ENCODE measurements around the gene FLVCR2.

Gene FLVCR2

DNA sequence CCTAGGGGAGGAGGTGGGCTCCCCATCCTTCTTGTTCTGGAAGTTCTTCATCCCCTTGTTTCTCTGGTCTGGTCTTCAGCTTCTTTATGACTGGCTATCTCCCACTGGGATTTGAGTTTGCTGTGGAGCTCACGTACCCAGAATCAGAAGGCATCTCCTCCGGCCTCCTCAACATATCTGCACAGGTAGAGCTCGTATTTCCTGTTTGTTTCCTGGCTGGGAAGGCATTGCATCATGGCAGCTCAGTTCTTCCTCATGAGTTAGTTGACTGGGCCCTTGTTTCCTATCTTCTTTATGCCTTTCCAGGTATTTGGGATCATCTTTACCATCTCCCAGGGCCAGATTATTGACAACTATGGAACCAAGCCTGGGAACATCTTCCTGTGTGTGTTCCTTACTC is 62.5 kb downstream of the FLVCR2 start:
- Histone ChIP-seq H3K4me1 (ENCODE audit: control insufficient read depth, insufficient read depth, low read length) (peaks cover 9% of the 10 kb centered on the region), H3K9ac (ENCODE audit: low read length) (no peak overlapping the region), H3K27me3 (replicated peaks; ENCODE audit: control insufficient read depth, insufficient read depth, low read length) (no peaks in the 10 kb centered on the region), H3K36me3 (ENCODE audit: control insufficient read depth, insufficient read depth, low read length, severe bottlenecking) (peaks cover 18% of the 10 kb centered on the region), H3K9me3 (ENCODE audit: control insufficient read depth, low read length) (no peaks in the 10 kb centered on the region), H3K4me3 (ENCODE audit: low read length) (no peak overlapping the region)
- no peak for DNase-seq (ENCODE audit: low read depth)

DNA sequence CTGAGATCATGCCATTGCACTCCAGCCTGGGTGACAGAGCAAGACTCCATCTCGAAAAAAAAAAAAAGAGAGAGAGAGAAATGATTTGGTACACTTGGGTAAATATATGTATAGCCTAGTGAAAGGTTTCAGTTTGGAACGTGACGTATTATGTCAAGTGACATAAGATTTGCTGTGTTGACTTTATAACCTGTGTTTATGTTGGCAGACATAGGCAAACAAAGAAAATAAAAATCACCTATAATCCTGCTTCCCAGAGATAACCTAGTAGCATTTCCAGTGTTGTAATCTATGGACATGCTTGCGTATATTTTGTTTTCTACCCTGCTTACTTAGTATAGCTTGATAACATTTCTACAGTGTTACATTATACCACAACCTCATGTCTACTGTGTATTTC is 65.6 kb downstream of the FLVCR2 start:
- no peak for DNase-seq (ENCODE audit: low read depth)
- no peaks in the 10 kb centered on the region for H3K9me3 ChIP-seq (ENCODE audit: control insufficient read depth, low read length)
- H3K36me3 ChIP-seq (ENCODE audit: control insufficient read depth, insufficient read depth, low read length, severe bottlenecking) = peaks cover 18% of the 10 kb centered on the region
- no peaks in the 10 kb centered on the region for H3K27me3 ChIP-seq (replicated peaks; ENCODE audit: control insufficient read depth, insufficient read depth, low read length)
- H3K4me3 ChIP-seq (ENCODE audit: low read length) = no peak overlapping the region
- no peak overlapping the region for H3K9ac ChIP-seq (ENCODE audit: low read length)
- H3K4me1 ChIP-seq (ENCODE audit: control insufficient read depth, insufficient read depth, low read length) = peaks cover 31% of the 10 kb centered on the region

DNA sequence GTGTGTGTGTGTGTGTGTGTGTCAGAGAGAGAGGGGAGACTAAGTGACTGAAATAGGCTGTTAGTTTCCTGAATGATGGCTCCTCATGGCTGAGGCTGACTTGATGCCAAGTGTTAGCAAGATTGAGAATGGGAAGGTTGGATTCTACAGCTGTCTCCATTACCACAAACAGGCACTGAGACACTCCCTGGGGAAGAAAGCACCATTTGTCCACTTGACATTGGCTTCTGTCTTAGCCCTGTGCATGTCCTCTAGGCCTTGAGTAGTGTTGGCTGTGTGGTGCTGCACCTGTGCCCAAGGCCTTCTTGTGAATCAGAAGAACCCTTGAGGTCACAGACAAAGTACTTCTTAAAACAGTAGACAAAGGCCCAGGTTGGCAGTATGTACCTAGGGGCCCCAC is 66.6 kb downstream of the FLVCR2 start:
- Histone ChIP-seq H3K27me3 (replicated peaks; ENCODE audit: control insufficient read depth, insufficient read depth, low read length) (no peaks in the 10 kb centered on the region), H3K36me3 (ENCODE audit: control insufficient read depth, insufficient read depth, low read length, severe bottlenecking) (peaks cover 24% of the 10 kb centered on the region), H3K9ac (ENCODE audit: low read length) (no peak overlapping the region), H3K4me3 (ENCODE audit: low read length) (no peak overlapping the region), H3K9me3 (ENCODE audit: control insufficient read depth, low read length) (no peaks in the 10 kb centered on the region), H3K4me1 (ENCODE audit: control insufficient read depth, insufficient read depth, low read length) (peaks cover 31% of the 10 kb centered on the region)
- DNase-seq (ENCODE audit: low read depth) = no peak

DNA sequence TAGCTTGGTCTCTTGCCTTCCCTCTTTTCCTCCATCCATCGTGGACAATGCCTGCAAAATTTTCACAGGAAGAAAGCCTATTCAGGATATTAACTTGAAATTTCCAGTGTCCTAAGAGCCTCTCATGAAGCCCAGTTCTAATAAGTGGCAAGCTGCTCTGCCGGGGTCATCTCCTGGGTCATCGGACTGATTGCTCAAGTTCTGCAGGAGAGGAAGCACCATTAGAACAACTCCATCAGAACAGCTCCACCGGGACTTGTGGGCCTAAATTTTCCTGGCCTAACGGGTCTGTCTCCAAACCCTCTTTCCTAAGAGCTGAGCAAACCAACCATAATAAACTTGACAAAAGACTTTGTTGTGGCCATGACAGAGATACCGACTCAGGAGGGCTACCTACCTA is 68.3 kb downstream of the FLVCR2 start:
- peak overlapping the region; percentile 24 for H3K4me3 ChIP-seq (ENCODE audit: low read length)
- peaks cover 28% of the 10 kb centered on the region for H3K36me3 ChIP-seq (ENCODE audit: control insufficient read depth, insufficient read depth, low read length, severe bottlenecking)
- H3K9me3 ChIP-seq (ENCODE audit: control insufficient read depth, low read length) = no peaks in the 10 kb centered on the region
- DNase-seq (ENCODE audit: low read depth) = peak; percentile 14
- H3K27me3 ChIP-seq (replicated peaks; ENCODE audit: control insufficient read depth, insufficient read depth, low read length) = no peaks in the 10 kb centered on the region
- peaks cover 31% of the 10 kb centered on the region for H3K4me1 ChIP-seq (ENCODE audit: control insufficient read depth, insufficient read depth, low read length)
- H3K9ac ChIP-seq (ENCODE audit: low read length) = no peak overlapping the region

DNA sequence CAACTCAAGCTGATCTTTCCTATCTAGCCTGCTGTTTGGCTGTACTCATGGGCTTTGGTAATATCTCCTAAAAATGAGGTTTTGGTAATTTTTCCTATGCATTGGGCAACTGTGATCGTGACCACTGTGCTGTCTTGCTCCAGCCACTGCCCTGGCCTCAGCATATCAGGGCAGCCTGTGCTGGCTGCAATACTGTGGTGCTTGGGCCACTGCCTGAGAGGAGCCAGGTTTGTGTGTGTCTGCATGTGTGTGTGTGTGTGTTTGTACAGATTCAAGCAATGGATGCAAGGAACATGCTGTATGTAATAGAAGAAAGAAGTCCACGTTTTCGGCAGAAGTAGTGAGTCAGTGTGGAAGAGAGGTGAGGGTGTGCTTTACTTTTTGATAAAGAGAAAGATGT is 69.2 kb downstream of the FLVCR2 start:
- Histone ChIP-seq H3K27me3 (replicated peaks; ENCODE audit: control insufficient read depth, insufficient read depth, low read length) (no peaks in the 10 kb centered on the region), H3K9me3 (ENCODE audit: control insufficient read depth, low read length) (no peaks in the 10 kb centered on the region), H3K36me3 (ENCODE audit: control insufficient read depth, insufficient read depth, low read length, severe bottlenecking) (peaks cover 31% of the 10 kb centered on the region), H3K4me1 (ENCODE audit: control insufficient read depth, insufficient read depth, low read length) (peaks cover 31% of the 10 kb centered on the region), H3K4me3 (ENCODE audit: low read length) (no peak overlapping the region), H3K9ac (ENCODE audit: low read length) (no peak overlapping the region)
- DNase-seq (ENCODE audit: low read depth) = peak; percentile 57

DNA sequence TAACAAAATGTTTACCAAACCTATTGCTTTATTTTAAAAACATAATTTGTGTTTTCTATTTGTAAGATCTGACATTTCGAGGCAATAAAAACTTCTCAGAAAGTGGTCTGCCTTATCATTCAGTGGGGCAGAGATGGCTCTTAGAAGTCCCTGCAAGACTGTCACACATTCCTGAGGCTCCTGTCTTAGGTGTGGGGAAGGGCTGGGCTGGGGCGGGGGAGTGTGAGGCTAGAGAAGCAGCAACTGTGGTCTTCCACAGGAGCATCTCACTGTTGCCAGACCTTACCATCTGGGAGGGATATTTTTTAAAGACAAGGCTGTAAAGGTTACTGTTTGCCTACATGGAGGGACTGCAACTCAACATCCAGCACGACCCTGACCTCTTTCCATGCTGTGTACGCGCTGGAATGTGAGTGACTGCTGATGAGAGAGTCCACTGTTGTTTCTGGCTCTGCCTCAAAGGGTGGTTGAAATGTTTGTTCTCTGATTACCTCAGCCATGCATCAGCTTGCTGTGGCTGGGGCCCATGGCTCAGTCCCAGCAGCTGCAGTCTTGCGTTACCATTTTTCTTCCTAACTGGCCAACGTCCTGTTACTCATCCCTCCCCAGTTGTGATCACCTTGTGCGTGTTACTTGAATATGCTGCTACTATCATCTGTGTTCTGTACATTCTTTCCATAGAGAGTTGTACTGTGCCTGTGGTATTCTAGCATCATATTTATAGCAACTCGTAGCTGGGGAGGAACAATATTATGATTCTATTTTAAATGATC is 69.8 kb downstream of the FLVCR2 start:
- Histone ChIP-seq H3K36me3 (ENCODE audit: control insufficient read depth, insufficient read depth, low read length, severe bottlenecking) (peaks cover 31% of the 10 kb centered on the region), H3K4me1 (ENCODE audit: control insufficient read depth, insufficient read depth, low read length) (peaks cover 31% of the 10 kb centered on the region)
- peak; percentile 94 for DNase-seq (ENCODE audit: low read depth)

DNA sequence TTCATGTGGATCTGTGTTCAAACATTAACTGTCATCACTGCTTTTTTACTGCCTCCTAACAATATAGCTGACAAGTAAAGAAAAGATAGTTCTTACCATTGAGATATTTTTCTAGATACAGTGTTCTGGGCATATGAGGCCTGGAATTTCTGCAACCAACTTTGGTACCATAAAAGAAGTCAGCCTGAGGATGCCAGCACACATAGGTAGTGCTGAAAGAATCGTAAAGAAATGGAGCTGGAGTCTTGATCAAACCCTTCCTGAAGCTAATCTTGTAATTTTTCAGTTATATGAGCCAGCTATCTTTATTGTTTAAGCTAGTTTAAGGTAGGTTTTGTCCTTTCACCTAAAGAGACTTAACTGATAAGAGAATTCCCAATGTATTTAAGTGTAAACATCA is 70.9 kb downstream of the FLVCR2 start:
- Histone ChIP-seq H3K27me3 (replicated peaks; ENCODE audit: control insufficient read depth, insufficient read depth, low read length) (no peaks in the 10 kb centered on the region), H3K4me1 (ENCODE audit: control insufficient read depth, insufficient read depth, low read length) (peaks cover 31% of the 10 kb centered on the region), H3K9me3 (ENCODE audit: control insufficient read depth, low read length) (no peaks in the 10 kb centered on the region), H3K9ac (ENCODE audit: low read length) (no peak overlapping the region), H3K36me3 (ENCODE audit: control insufficient read depth, insufficient read depth, low read length, severe bottlenecking) (peaks cover 33% of the 10 kb centered on the region), H3K4me3 (ENCODE audit: low read length) (no peak overlapping the region)
- DNase-seq (ENCODE audit: low read depth) = no peak

More for the DNA sequence above, 69.8 kb downstream of the FLVCR2 start:
- no peak overlapping the region for H3K4me3 ChIP-seq (ENCODE audit: low read length)
- no peak overlapping the region for H3K9ac ChIP-seq (ENCODE audit: low read length)
- H3K9me3 ChIP-seq (ENCODE audit: control insufficient read depth, low read length) = no peaks in the 10 kb centered on the region
- H3K27me3 ChIP-seq (replicated peaks; ENCODE audit: control insufficient read depth, insufficient read depth, low read length) = no peaks in the 10 kb centered on the region

DNA sequence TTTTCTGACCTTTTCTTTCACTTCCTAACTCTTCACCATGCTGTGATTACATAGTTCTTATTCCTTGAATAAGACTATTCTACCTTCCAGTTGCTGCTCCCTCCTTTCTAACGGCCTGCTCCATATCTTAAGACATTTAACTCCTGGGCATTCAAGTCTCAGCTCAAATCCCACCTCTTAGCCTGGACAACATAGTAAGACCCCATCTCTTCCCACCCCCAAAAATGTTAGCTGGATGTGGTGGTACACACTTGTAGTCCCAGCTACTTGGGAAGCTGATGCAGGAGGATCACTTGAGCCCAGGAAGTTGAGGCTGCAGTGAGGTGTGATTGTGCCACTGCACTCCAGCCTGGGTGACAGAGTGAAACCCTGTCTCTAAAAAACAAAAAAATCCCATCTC is 71.4 kb downstream of the FLVCR2 start:
- Histone ChIP-seq H3K36me3 (ENCODE audit: control insufficient read depth, insufficient read depth, low read length, severe bottlenecking) (peaks cover 37% of the 10 kb centered on the region), H3K4me3 (ENCODE audit: low read length) (no peak overlapping the region), H3K9me3 (ENCODE audit: control insufficient read depth, low read length) (no peaks in the 10 kb centered on the region), H3K27me3 (replicated peaks; ENCODE audit: control insufficient read depth, insufficient read depth, low read length) (no peaks in the 10 kb centered on the region), H3K9ac (ENCODE audit: low read length) (no peak overlapping the region), H3K4me1 (ENCODE audit: control insufficient read depth, insufficient read depth, low read length) (peaks cover 31% of the 10 kb centered on the region)
- DNase-seq (ENCODE audit: low read depth) = no peak

DNA sequence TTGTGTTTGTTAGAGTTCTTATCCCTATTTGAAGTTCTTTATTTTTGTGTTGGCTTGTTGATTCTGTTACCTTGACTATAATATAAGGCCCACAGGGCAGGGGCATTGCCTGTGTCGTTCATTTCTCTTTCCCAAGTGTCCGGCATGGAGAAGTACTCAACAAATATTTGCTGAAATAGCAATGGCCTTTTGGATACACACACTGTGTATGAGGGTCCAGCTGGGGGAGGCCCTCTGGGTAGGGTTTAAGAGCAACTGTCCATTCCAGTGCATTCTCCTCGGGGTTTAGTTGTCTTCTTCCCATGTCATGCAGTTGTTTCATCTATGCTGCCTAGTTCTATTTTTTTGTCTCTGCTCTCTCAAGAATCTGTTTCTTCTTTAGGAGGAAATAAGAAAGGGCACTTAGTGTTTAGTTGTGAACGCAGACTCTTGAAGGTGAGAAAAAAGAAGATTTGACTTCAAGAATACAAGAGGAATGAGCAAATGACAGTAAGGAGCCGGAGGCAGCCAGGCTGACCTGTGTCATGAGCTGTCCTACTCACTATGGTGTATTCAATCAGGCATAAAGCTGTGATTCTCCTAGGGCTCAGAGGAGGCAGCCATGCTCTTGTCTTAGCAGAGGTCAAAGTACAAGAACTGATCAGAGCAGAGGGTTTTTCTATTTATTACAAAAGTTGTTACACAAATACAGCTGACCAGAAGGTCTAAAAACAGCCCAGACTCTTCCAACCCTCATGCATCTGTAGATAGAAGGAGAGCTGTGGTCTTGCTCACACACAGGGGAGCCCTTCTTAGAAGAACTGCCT is 72.0 kb downstream of the FLVCR2 start:
- no peak for DNase-seq (ENCODE audit: low read depth)
- H3K4me1 ChIP-seq (ENCODE audit: control insufficient read depth, insufficient read depth, low read length) = peaks cover 31% of the 10 kb centered on the region
- H3K9me3 ChIP-seq (ENCODE audit: control insufficient read depth, low read length) = no peaks in the 10 kb centered on the region
- no peak overlapping the region for H3K4me3 ChIP-seq (ENCODE audit: low read length)
- no peaks in the 10 kb centered on the region for H3K27me3 ChIP-seq (replicated peaks; ENCODE audit: control insufficient read depth, insufficient read depth, low read length)
- H3K9ac ChIP-seq (ENCODE audit: low read length) = no peak overlapping the region
- peaks cover 44% of the 10 kb centered on the region for H3K36me3 ChIP-seq (ENCODE audit: control insufficient read depth, insufficient read depth, low read length, severe bottlenecking)

DNA sequence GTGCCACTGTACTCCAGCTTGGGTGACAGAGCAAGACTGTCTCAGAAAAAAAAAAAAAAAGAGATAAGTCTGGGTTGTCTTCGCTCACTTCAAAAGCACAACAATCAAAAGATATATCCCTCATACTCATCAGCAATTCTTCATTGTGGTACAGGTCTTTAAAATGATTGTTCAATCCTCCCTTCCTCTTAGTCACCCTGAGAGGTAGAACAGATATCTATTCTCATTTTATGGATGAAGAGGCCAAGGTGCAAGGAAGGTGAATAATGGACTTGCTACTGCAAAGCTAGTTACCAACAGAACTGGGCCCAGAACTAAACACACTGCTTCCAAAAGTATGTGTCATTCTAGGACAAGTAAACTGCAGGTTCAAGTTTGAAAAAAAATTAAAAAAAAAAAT is 75.1 kb downstream of the FLVCR2 start:
- Histone ChIP-seq H3K9ac (ENCODE audit: low read length) (no peak overlapping the region), H3K9me3 (ENCODE audit: control insufficient read depth, low read length) (no peaks in the 10 kb centered on the region), H3K27me3 (replicated peaks; ENCODE audit: control insufficient read depth, insufficient read depth, low read length) (no peaks in the 10 kb centered on the region), H3K4me3 (ENCODE audit: low read length) (no peak overlapping the region), H3K36me3 (ENCODE audit: control insufficient read depth, insufficient read depth, low read length, severe bottlenecking) (peaks cover 64% of the 10 kb centered on the region), H3K4me1 (ENCODE audit: control insufficient read depth, insufficient read depth, low read length) (peaks cover 2% of the 10 kb centered on the region)
- no peak for DNase-seq (ENCODE audit: low read depth)

DNA sequence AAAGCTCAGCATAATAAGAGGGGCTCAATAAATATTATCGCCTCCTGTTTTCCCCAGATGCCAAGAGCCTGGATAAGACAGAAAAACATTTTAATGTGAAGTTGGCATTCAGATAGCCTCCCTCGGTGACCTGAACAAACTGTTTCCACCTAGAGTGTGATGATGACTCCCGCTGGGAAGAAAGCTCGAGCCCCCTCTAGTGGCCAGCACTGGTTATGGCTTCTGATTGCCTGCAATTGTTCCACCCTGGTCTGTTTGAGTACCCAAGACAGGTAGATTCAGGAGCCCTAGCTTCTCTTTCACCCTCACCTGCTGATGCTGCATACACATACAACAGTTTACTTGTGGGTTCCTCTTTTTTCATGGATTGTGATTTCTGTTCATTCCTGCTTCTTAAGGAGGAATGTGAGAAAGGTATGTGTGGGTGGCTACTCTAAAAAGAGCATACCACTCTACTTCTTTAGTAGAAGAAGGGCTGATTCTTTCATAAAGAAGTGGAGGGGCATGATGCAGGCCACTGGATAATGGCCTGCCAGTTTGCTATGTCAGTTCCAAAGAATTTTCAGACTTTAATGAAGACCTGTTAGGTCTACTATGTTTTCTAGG is 75.8 kb downstream of the FLVCR2 start:
- Histone ChIP-seq H3K9ac (ENCODE audit: low read length) (no peak overlapping the region), H3K27me3 (replicated peaks; ENCODE audit: control insufficient read depth, insufficient read depth, low read length) (no peaks in the 10 kb centered on the region), H3K4me3 (ENCODE audit: low read length) (no peak overlapping the region), H3K9me3 (ENCODE audit: control insufficient read depth, low read length) (no peaks in the 10 kb centered on the region), H3K4me1 (ENCODE audit: control insufficient read depth, insufficient read depth, low read length) (no peaks in the 10 kb centered on the region), H3K36me3 (ENCODE audit: control insufficient read depth, insufficient read depth, low read length, severe bottlenecking) (peaks cover 61% of the 10 kb centered on the region)
- DNase-seq (ENCODE audit: low read depth) = peak; percentile 87

Data from adipocyte (in vitro differentiated cells).